Stomach smooth muscle (tissue), 2 donors: ENCODE measurements around the gene ARMC2.

Experiments
- H3K27ac ChIP-seq: one replicate; pipeline ENCODE4 v1.7.0; 2013; ENCODE audit warnings: mild to moderate bottlenecking, low read length, inconsistent platforms
- H3K27me3 ChIP-seq, 2 donors: one replicate each; pipeline ENCODE4 v1.7.0; 2013; ENCODE audit warnings: low read length in 2 of 2; ENCODE audit not compliant: insufficient read depth in 2 of 2, control insufficient read depth in 1 of 2
- H3K36me3 ChIP-seq, 2 donors: one replicate each; pipeline ENCODE4 v1.7.0; 2013; ENCODE audit warnings: low read length in 2 of 2; ENCODE audit not compliant: control insufficient read depth in 2 of 2, insufficient read depth in 2 of 2
- H3K4me1 ChIP-seq: one replicate; pipeline ENCODE4 v1.7.0; 2013; ENCODE audit warnings: low read length; ENCODE audit not compliant: control insufficient read depth, insufficient read depth
- H3K4me3 ChIP-seq, 2 donors: one replicate each; pipeline ENCODE4 v1.7.0; 2013; ENCODE audit warnings: low read length in 2 of 2
- H3K9ac ChIP-seq, 2 donors: one replicate each; pipeline ENCODE4 v1.7.0; 2013; ENCODE audit warnings: low read length in 2 of 2, mild to moderate bottlenecking in 1 of 2
- H3K9me3 ChIP-seq, 2 donors: one replicate each; pipeline ENCODE4 v1.7.0; 2013; ENCODE audit warnings: low read length in 2 of 2; ENCODE audit not compliant: control insufficient read depth in 2 of 2
- donor health status: healthy.
- donor health status: Pancreatic carcinoma.

ARMC2 gene

GRCh38 chr6:108988296-108988695 lies 140.1 kb downstream of the ARMC2 start:
- Histone ChIP-seq H3K9ac (no peak overlapping the region), H3K27ac (peak overlapping the region; percentile 37)

GRCh38 chr6:108988765-108989164 lies 140.5 kb downstream of the ARMC2 start:
- no peak overlapping the region for H3K27ac ChIP-seq
- peaks cover 35 to 62% of the 10 kb centered on the region in 2 donors for H3K36me3 ChIP-seq

More at GRCh38 chr6:108988296-108988695, 140.1 kb downstream of the ARMC2 start:
- Histone ChIP-seq H3K27me3 (no peaks in the 10 kb centered on the region), H3K36me3 (peaks cover 32 to 57% of the 10 kb centered on the region in 2 donors), H3K4me1 (no peaks in the 10 kb centered on the region), H3K9me3 (peaks cover 0 to 3% of the 10 kb centered on the region in 2 donors), H3K4me3 (no peak overlapping the region)

GRCh38 chr6:108989700-108990099 lies 141.5 kb downstream of the ARMC2 start:
- no peak overlapping the region for H3K4me3 ChIP-seq
- no peaks in the 10 kb centered on the region for H3K9me3 ChIP-seq
- H3K9ac ChIP-seq: no peak overlapping the region
- peaks cover 39 to 63% of the 10 kb centered on the region in 2 donors for H3K36me3 ChIP-seq
- H3K27ac ChIP-seq: no peak overlapping the region
- H3K4me1 ChIP-seq: no peaks in the 10 kb centered on the region
- H3K27me3 ChIP-seq: no peaks in the 10 kb centered on the region

More at GRCh38 chr6:108988765-108989164, 140.5 kb downstream of the ARMC2 start:
- Histone ChIP-seq H3K4me1 (no peaks in the 10 kb centered on the region), H3K9me3 (no peaks in the 10 kb centered on the region), H3K4me3 (no peak overlapping the region), H3K9ac (no peak overlapping the region), H3K27me3 (no peaks in the 10 kb centered on the region)

- Histone ChIP-seq H3K9ac (no peak overlapping the region), H3K36me3 (peaks cover 28 to 53% of the 10 kb centered on the region in 2 donors), H3K4me3 (no peak overlapping the region), H3K27me3 (no peaks in the 10 kb centered on the region), H3K27ac (no peak overlapping the region), H3K4me1 (no peaks in the 10 kb centered on the region), H3K9me3 (no peaks in the 10 kb centered on the region)
These were observed 145.7 kb downstream of the ARMC2 start for GRCh38 chr6:108993876-108994275.

GRCh38 chr6:108995296-108995695 lies 147.1 kb downstream of the ARMC2 start:
- H3K4me3 ChIP-seq: no peak overlapping the region
- H3K9ac ChIP-seq: no peak overlapping the region
- H3K27ac ChIP-seq: no peak overlapping the region
- H3K4me1 ChIP-seq: no peaks in the 10 kb centered on the region
- no peaks in the 10 kb centered on the region for H3K9me3 ChIP-seq
- peaks cover 28 to 51% of the 10 kb centered on the region in 2 donors for H3K36me3 ChIP-seq
- no peaks in the 10 kb centered on the region for H3K27me3 ChIP-seq

GRCh38 chr6:108996208-108996607 lies 148.0 kb downstream of the ARMC2 start:
- no peaks in the 10 kb centered on the region for H3K27me3 ChIP-seq
- H3K36me3 ChIP-seq: peaks cover 22 to 43% of the 10 kb centered on the region in 2 donors
- H3K9me3 ChIP-seq: no peaks in the 10 kb centered on the region
- H3K27ac ChIP-seq: no peak overlapping the region
- H3K9ac ChIP-seq: no peak overlapping the region
- H3K4me1 ChIP-seq: peaks cover under 1% of the 10 kb centered on the region
- H3K4me3 ChIP-seq: no peak overlapping the region

GRCh38 chr6:108998485-108998884 lies 150.3 kb downstream of the ARMC2 start:
- H3K27me3 ChIP-seq: no peaks in the 10 kb centered on the region

GRCh38 chr6:108999428-108999827 lies 151.2 kb downstream of the ARMC2 start:
- Histone ChIP-seq H3K9me3 (no peaks in the 10 kb centered on the region), H3K4me1 (peaks cover 2% of the 10 kb centered on the region), H3K9ac (no peak overlapping the region), H3K27me3 (no peaks in the 10 kb centered on the region), H3K4me3 (no peak overlapping the region), H3K36me3 (peaks cover 11 to 18% of the 10 kb centered on the region in 2 donors), H3K27ac (no peak overlapping the region)

More at GRCh38 chr6:108998485-108998884, 150.3 kb downstream of the ARMC2 start:
- peaks cover 18 to 27% of the 10 kb centered on the region in 2 donors for H3K36me3 ChIP-seq
- H3K4me1 ChIP-seq: peaks cover 2% of the 10 kb centered on the region
- no peak overlapping the region for H3K9ac ChIP-seq
- no peak overlapping the region for H3K4me3 ChIP-seq
- no peak overlapping the region for H3K27ac ChIP-seq
- H3K9me3 ChIP-seq: no peaks in the 10 kb centered on the region

- H3K9me3 ChIP-seq: no peaks in the 10 kb centered on the region
- H3K27ac ChIP-seq: no peak overlapping the region
- peaks cover 11 to 18% of the 10 kb centered on the region in 2 donors for H3K36me3 ChIP-seq
- H3K4me1 ChIP-seq: peaks cover 2% of the 10 kb centered on the region
- H3K27me3 ChIP-seq: no peaks in the 10 kb centered on the region
- H3K4me3 ChIP-seq: no peak overlapping the region
- H3K9ac ChIP-seq: no peak overlapping the region
These were observed 152.1 kb downstream of the ARMC2 start for GRCh38 chr6:109000289-109000688.

GRCh38 chr6:109001291-109001894 lies 153.2 kb downstream of the ARMC2 start:
- Histone ChIP-seq H3K9me3 (no peaks in the 10 kb centered on the region), H3K4me1 (peaks cover 2% of the 10 kb centered on the region), H3K27me3 (no peaks in the 10 kb centered on the region), H3K27ac (peak overlapping the region; percentile 26), H3K4me3 (no peak overlapping the region), H3K36me3 (peaks cover 11 to 18% of the 10 kb centered on the region in 2 donors), H3K9ac (peak overlapping the region in 1 of 2 donors; percentile 62)

GRCh38 chr6:109002051-109002697 lies 154.0 kb downstream of the ARMC2 start:
- peak overlapping the region in 1 of 2 donors; percentile 62 for H3K9ac ChIP-seq
- H3K4me3 ChIP-seq: peak overlapping the region in 1 of 2 donors; percentile 5
- H3K27ac ChIP-seq: peak overlapping the region; percentile 26
- H3K36me3 ChIP-seq: peaks cover 11 to 16% of the 10 kb centered on the region in 2 donors
- no peaks in the 10 kb centered on the region for H3K27me3 ChIP-seq
- peaks cover 2% of the 10 kb centered on the region for H3K4me1 ChIP-seq
- H3K9me3 ChIP-seq: no peaks in the 10 kb centered on the region
